HPDE6-E6E7 (cell line): ENCODE results near the gene C3orf22.
"Not testable (repeated sequence)": the region's sequence is repeated elsewhere in the genome, so short reads cannot be mapped to it uniquely, and the experiment has no call there.

Source experiments
- DNase-seq: peaks from one replicate; pipeline ENCODE4 v3.0.0; 2011; ENCODE audit warnings: missing footprints; ENCODE audit errors: extremely low spot score

C3orf22 gene

GRCh38 chr3:126558336-126559071 lies at the start of gene C3orf22:
Gene C3orf22, minus strand, starts transcription at chr3:126558932. Its CDS starts 5,542 bp downstream, at chr3:126553390.
- no peak for DNase-seq

- peak; percentile 33 for DNase-seq
These were observed 48.6 kb upstream of the C3orf22 start for GRCh38 chr3:126607214-126607908.

GRCh38 chr3:126606001-126606400 lies 47.3 kb upstream of the C3orf22 start:
- no peak for DNase-seq

GRCh38 chr3:126604691-126605090 lies 46.0 kb upstream of the C3orf22 start:
- DNase-seq, result no peak

- DNase-seq, result no peak
These were observed 40.4 kb upstream of the C3orf22 start for GRCh38 chr3:126599101-126599500.

GRCh38 chr3:126595479-126595878 lies 36.7 kb upstream of the C3orf22 start:
- not testable (repeated sequence) for DNase-seq

- not testable (repeated sequence) for DNase-seq
These were observed 32.8 kb upstream of the C3orf22 start for GRCh38 chr3:126591515-126591914.

- no peak for DNase-seq
These were observed 23.6 kb upstream of the C3orf22 start for GRCh38 chr3:126582311-126582710.

GRCh38 chr3:126581569-126581968 lies 22.8 kb upstream of the C3orf22 start:
- no peak for DNase-seq

GRCh38 chr3:126580746-126581145 lies 22.0 kb upstream of the C3orf22 start:
- DNase-seq, result no peak

- no peak for DNase-seq
These were observed 20.0 kb upstream of the C3orf22 start for GRCh38 chr3:126578702-126579101.

- DNase-seq, result no peak
These were observed 18.5 kb upstream of the C3orf22 start for GRCh38 chr3:126577261-126577660.

GRCh38 chr3:126573492-126574117 lies 14.9 kb upstream of the C3orf22 start:
- DNase-seq, result no peak

GRCh38 chr3:126571078-126571477 lies 12.3 kb upstream of the C3orf22 start:
- no peak for DNase-seq

GRCh38 chr3:126570103-126570541 lies 11.4 kb upstream of the C3orf22 start:
- no peak for DNase-seq

GRCh38 chr3:126569390-126569975 lies 10.8 kb upstream of the C3orf22 start:
- no peak for DNase-seq

GRCh38 chr3:126568776-126569342 lies 10.1 kb upstream of the C3orf22 start:
- DNase-seq, result no peak

- no peak for DNase-seq
These were observed 9.1 kb upstream of the C3orf22 start for GRCh38 chr3:126567696-126568438.

- DNase-seq, result no peak
These were observed 4.1 kb upstream of the C3orf22 start for GRCh38 chr3:126562737-126563276.

- no peak for DNase-seq
These were observed 971 bp downstream of the C3orf22 start for GRCh38 chr3:126557761-126558160.

- no peak for DNase-seq
These were observed 1.4 kb downstream of the C3orf22 start for GRCh38 chr3:126557415-126557745.
